ENCODE results near the gene FASTK. TPM values are rescaled to one million over a fixed set of nuclear protein-coding genes. Genes with fewer than 3 reads are reported as not detected.

FASTK gene
- total and polyA plus RNA-seq, 2 donors (not counting 3 experiments of a cell fraction or from before 2014, with no cell fraction given): 73.3 to 113 TPM

GRCh38 chr7:151091431-151091830 is 10.8 kb upstream of the FASTK start:
- no peaks in the 10 kb centered on the region for H3K9me3 ChIP-seq (replicated peaks; ENCODE audit: control insufficient read depth, insufficient read depth, low read length)
- ChIA-PET CTCF (interaction anchor here (1.5 to 4.5 kb wide), 3 partner anchors 13 to 73 kb away, joined by 4 to 29 read pairs (median 7); no protein-coding TSS in a partner anchor), POLR2A (no interaction called here)
- peaks cover 43% of the 10 kb centered on the region for H3K4me1 ChIP-seq (ENCODE audit: control insufficient read depth, extremely low read depth, insufficient read depth, low read length)
- TF ChIP-seq MYC (IDR thresholded peaks at IDR 0.05; ENCODE audit: low read depth, low read length) (no peak), CTCF (IDR thresholded peaks at IDR 0.05; ENCODE audit: extremely low read depth in 1 of 2, insufficient read depth in 1 of 2, low read depth in 1 of 2, low read length in 2 of 2) (peak; percentile 64 to 77), POLR2A (IDR thresholded peaks at IDR 0.05; ENCODE audit: low read depth, low read length) (no peak), EZH2 (IDR thresholded peaks at IDR 0.05; ENCODE audit: borderline replicate concordance, low read depth, low read length, severe bottlenecking) (no peak), POLR2AphosphoS5 (IDR thresholded peaks at IDR 0.05; ENCODE audit: insufficient read depth, low read depth, low read length) (no peak)
- no peak overlapping the region for H2AFZ ChIP-seq (ENCODE audit: low read depth, low read length)
- H3K27me3 ChIP-seq (ENCODE audit: control insufficient read depth in 2 of 2, insufficient read depth in 2 of 2, low read length in 2 of 2): no peaks in the 10 kb centered on the region
- no peak overlapping the region for H3K27ac ChIP-seq (ENCODE audit: insufficient read depth, low read depth, low read length)
- dilution Hi-C loops (cut with MboI; ENCODE audit: extremely low pct_ligation_motif_present, low sequenced_read_pairs) (no loop called here), intact Hi-C loops (cut with micrococcal nuclease) (no loop called here)
- DNase-seq (ENCODE audit: low read depth, low spot score) (peak; percentile 26), FAIRE-seq (peak; percentile 55)
- H3K9me1 ChIP-seq (replicated peaks; ENCODE audit: control insufficient read depth, extremely low read depth, insufficient read depth, low read length): no peaks in the 10 kb centered on the region
- H3K79me2 ChIP-seq (ENCODE audit: control insufficient read depth, insufficient read depth, low read length): peaks cover 89% of the 10 kb centered on the region
- H3K9ac ChIP-seq (replicated peaks; ENCODE audit: extremely low read depth, insufficient read depth, low read length): no peak overlapping the region
- BruUV-seq (replicated peaks): no TSS peak
- H3K36me3 ChIP-seq (ENCODE audit: control insufficient read depth in 2 of 2, extremely low read depth in 1 of 2, insufficient read depth in 2 of 2, low read length in 2 of 2): peaks cover 0 to 12% of the 10 kb centered on the region in 2 experiments
- no peaks in the 10 kb centered on the region for H4K20me1 ChIP-seq (replicated peaks; ENCODE audit: control insufficient read depth, extremely low read depth, insufficient read depth, low read length)
- H3K4me2 ChIP-seq (ENCODE audit: insufficient read depth, low read length): no peak overlapping the region
- no peak overlapping the region for H3K4me3 ChIP-seq (replicated peaks in 1 of 3; ENCODE audit: insufficient read depth in 1 of 3, low read depth in 1 of 3, low read length in 3 of 3)

- Histone ChIP-seq H3K9me1 (replicated peaks; ENCODE audit: control insufficient read depth, extremely low read depth, insufficient read depth, low read length) (no peaks in the 10 kb centered on the region), H4K20me1 (replicated peaks; ENCODE audit: control insufficient read depth, extremely low read depth, insufficient read depth, low read length) (no peaks in the 10 kb centered on the region), H3K36me3 (ENCODE audit: control insufficient read depth in 2 of 2, extremely low read depth in 1 of 2, insufficient read depth in 2 of 2, low read length in 2 of 2) (peaks cover 0 to 10% of the 10 kb centered on the region in 2 experiments), H3K4me2 (ENCODE audit: insufficient read depth, low read length) (no peak overlapping the region), H3K4me3 (replicated peaks in 1 of 3; ENCODE audit: insufficient read depth in 1 of 3, low read depth in 1 of 3, low read length in 3 of 3) (no peak overlapping the region), H2AFZ (ENCODE audit: low read depth, low read length) (no peak overlapping the region), H3K27ac (ENCODE audit: insufficient read depth, low read depth, low read length) (no peak overlapping the region), H3K9ac (replicated peaks; ENCODE audit: extremely low read depth, insufficient read depth, low read length) (no peak overlapping the region), H3K79me2 (ENCODE audit: control insufficient read depth, insufficient read depth, low read length) (peaks cover 87% of the 10 kb centered on the region), H3K4me1 (ENCODE audit: control insufficient read depth, extremely low read depth, insufficient read depth, low read length) (peaks cover 43% of the 10 kb centered on the region), H3K9me3 (replicated peaks; ENCODE audit: control insufficient read depth, insufficient read depth, low read length) (no peaks in the 10 kb centered on the region), H3K27me3 (ENCODE audit: control insufficient read depth in 2 of 2, insufficient read depth in 2 of 2, low read length in 2 of 2) (no peaks in the 10 kb centered on the region)
- intact Hi-C loops (cut with micrococcal nuclease): no loop called here
- DNase-seq (ENCODE audit: low read depth, low spot score) (no peak), FAIRE-seq (no peak)
- dilution Hi-C loops (cut with MboI; ENCODE audit: extremely low pct_ligation_motif_present, low sequenced_read_pairs): no loop called here
- ChIA-PET CTCF (interaction anchor here (1.1 to 4.5 kb wide), 5 partner anchors 13 to 33 kb away, joined by 3 to 29 read pairs (median 7); no protein-coding TSS in a partner anchor), POLR2A (no interaction called here)
- TF ChIP-seq CTCF (IDR thresholded peaks at IDR 0.05; ENCODE audit: extremely low read depth in 1 of 2, insufficient read depth in 1 of 2, low read depth in 1 of 2, low read length in 2 of 2): no peak
- TF ChIP-seq MYC (IDR thresholded peaks at IDR 0.05; ENCODE audit: low read depth, low read length): no peak
- BruUV-seq (replicated peaks): no TSS peak
These were observed 10.4 kb upstream of the FASTK start for GRCh38 chr7:151091003-151091402.
